ENCODE measurements around the gene SLC4A11. TPM values are rescaled to one million over a fixed set of nuclear protein-coding genes. Genes with fewer than 3 reads are reported as not detected.

The SLC4A11 gene
- total RNA-seq, 1 donor from 2014 or later = 27.2 TPM

- Mint-ChIP-seq H3K9me3 (ENCODE audit: unreplicated experiment) (peaks cover 6% of the 10 kb centered on the region), H3K27me3 (ENCODE audit: unreplicated experiment) (peaks cover 9% of the 10 kb centered on the region), H3K4me3 (ENCODE audit: unreplicated experiment) (no peak overlapping the region), H3K27ac (ENCODE audit: unreplicated experiment) (no peak overlapping the region), H3K36me3 (ENCODE audit: unreplicated experiment) (peaks cover 6% of the 10 kb centered on the region), H3K4me1 (ENCODE audit: low read depth, unreplicated experiment) (no peaks in the 10 kb centered on the region)
- no peak for DNase-seq
- no peak for TF ChIP-seq CTCF (IDR thresholded peaks at IDR 0.05; ENCODE audit: partially characterized antibody, unreplicated experiment)
Measured at GRCh38 chr20:3255728-3256127, 16.7 kb upstream of the SLC4A11 start.

- Mint-ChIP-seq H3K36me3 (ENCODE audit: unreplicated experiment) (no peaks in the 10 kb centered on the region), H3K27me3 (ENCODE audit: unreplicated experiment) (peaks cover 11% of the 10 kb centered on the region), H3K9me3 (ENCODE audit: unreplicated experiment) (peaks cover 4% of the 10 kb centered on the region), H3K4me1 (ENCODE audit: low read depth, unreplicated experiment) (peaks cover 2% of the 10 kb centered on the region), H3K27ac (ENCODE audit: unreplicated experiment) (no peak overlapping the region), H3K4me3 (ENCODE audit: unreplicated experiment) (no peak overlapping the region)
- no peak for TF ChIP-seq CTCF (IDR thresholded peaks at IDR 0.05; ENCODE audit: partially characterized antibody, unreplicated experiment)
- DNase-seq = no peak
Measured at GRCh38 chr20:3251806-3252205, 12.8 kb upstream of the SLC4A11 start.

GRCh38 chr20:3250091-3250504, 11.1 kb upstream of the SLC4A11 start:
- Mint-ChIP-seq H3K9me3 (ENCODE audit: unreplicated experiment) (peaks cover 9% of the 10 kb centered on the region), H3K36me3 (ENCODE audit: unreplicated experiment) (no peaks in the 10 kb centered on the region), H3K4me3 (ENCODE audit: unreplicated experiment) (no peak overlapping the region), H3K27ac (ENCODE audit: unreplicated experiment) (no peak overlapping the region), H3K27me3 (ENCODE audit: unreplicated experiment) (peaks cover 11% of the 10 kb centered on the region), H3K4me1 (ENCODE audit: low read depth, unreplicated experiment) (peaks cover 2% of the 10 kb centered on the region)
- peak; percentile 73 for DNase-seq
- TF ChIP-seq CTCF (IDR thresholded peaks at IDR 0.05; ENCODE audit: partially characterized antibody, unreplicated experiment) = peak; percentile 64

- Mint-ChIP-seq H3K9me3 (ENCODE audit: unreplicated experiment) (peaks cover 7% of the 10 kb centered on the region), H3K36me3 (ENCODE audit: unreplicated experiment) (no peaks in the 10 kb centered on the region), H3K4me3 (ENCODE audit: unreplicated experiment) (no peak overlapping the region), H3K27me3 (ENCODE audit: unreplicated experiment) (peaks cover 11% of the 10 kb centered on the region), H3K4me1 (ENCODE audit: low read depth, unreplicated experiment) (peaks cover 2% of the 10 kb centered on the region), H3K27ac (ENCODE audit: unreplicated experiment) (no peak overlapping the region)
- TF ChIP-seq CTCF (IDR thresholded peaks at IDR 0.05; ENCODE audit: partially characterized antibody, unreplicated experiment) = no peak
- DNase-seq = no peak
Measured at GRCh38 chr20:3248993-3249347, 10.0 kb upstream of the SLC4A11 start.

GRCh38 chr20:3248167-3248992, 9.4 kb upstream of the SLC4A11 start:
- peak; percentile 57 for DNase-seq
- Mint-ChIP-seq H3K4me1 (ENCODE audit: low read depth, unreplicated experiment) (peaks cover 2% of the 10 kb centered on the region), H3K9me3 (ENCODE audit: unreplicated experiment) (peaks cover 7% of the 10 kb centered on the region), H3K27me3 (ENCODE audit: unreplicated experiment) (peaks cover 11% of the 10 kb centered on the region), H3K4me3 (ENCODE audit: unreplicated experiment) (peak overlapping the region; percentile 46), H3K27ac (ENCODE audit: unreplicated experiment) (no peak overlapping the region), H3K36me3 (ENCODE audit: unreplicated experiment) (no peaks in the 10 kb centered on the region)
- no peak for TF ChIP-seq CTCF (IDR thresholded peaks at IDR 0.05; ENCODE audit: partially characterized antibody, unreplicated experiment)
